Epithelial cell of prostate (primary cell): ENCODE results near the gene SPATA24.
"Not testable (repeated sequence)": the region's sequence is repeated elsewhere in the genome, so short reads cannot be mapped to it uniquely, and the experiment has no call there.

Experiments used
- DNase-seq: peaks from one replicate; pipeline ENCODE4 v3.0.0-alpha.2; 2011; ENCODE audit warnings: low read depth, low spot score
- H3K27ac ChIP-seq: fragments of 450-650 bp; 2 replicates; pipeline ENCODE4 v1.5.1; 2017; ENCODE audit warnings: mild to moderate bottlenecking

SPATA24 gene

GRCh38 chr5:139396691-139397090 lies 7.2 kb downstream of the SPATA24 start:
- DNase-seq: no peak
- no peak overlapping the region for H3K27ac ChIP-seq

- H3K27ac ChIP-seq: no peak overlapping the region
- no peak for DNase-seq
Measured at GRCh38 chr5:139395844-139396640, 7.8 kb downstream of the SPATA24 start.

GRCh38 chr5:139394654-139395566 lies 9.0 kb downstream of the SPATA24 start, which contains the start of gene PROB1:
TSS of gene PROB1 (minus strand) at chr5:139395104. CDS start at chr5:139395081, 23 bp downstream.
- DNase-seq: no peak
- no peak within 1 kb of the TSS for H3K27ac ChIP-seq

GRCh38 chr5:139394123-139394653 lies 9.7 kb downstream of the SPATA24 start:
- H3K27ac ChIP-seq: no peak overlapping the region
- no peak for DNase-seq

- H3K27ac ChIP-seq: no peak overlapping the region
- no peak for DNase-seq
Measured at GRCh38 chr5:139393497-139394122, 10.3 kb downstream of the SPATA24 start.

GRCh38 chr5:139392678-139393496 lies 11.0 kb downstream of the SPATA24 start:
- peak overlapping the region; percentile 85 for H3K27ac ChIP-seq
- DNase-seq: no peak

- no peak for DNase-seq
- peak overlapping the region; percentile 85 for H3K27ac ChIP-seq
Measured at GRCh38 chr5:139392324-139392677, 11.6 kb downstream of the SPATA24 start.

GRCh38 chr5:139391570-139392323 lies 12.1 kb downstream of the SPATA24 start:
- H3K27ac ChIP-seq: peak overlapping the region; percentile 85
- DNase-seq: peak; percentile 72

GRCh38 chr5:139390639-139391569 lies 13.0 kb downstream of the SPATA24 start:
- H3K27ac ChIP-seq: peak overlapping the region; percentile 85
- DNase-seq: no peak

- peak within 1 kb of the TSS; percentile 85 for H3K27ac ChIP-seq
- DNase-seq: no peak
Measured at GRCh38 chr5:139389701-139390638, 13.9 kb downstream of the SPATA24 start, which contains the start of gene MZB1. TSS of gene MZB1 (minus strand) at chr5:139389913. CDS start at chr5:139389856, 57 bp downstream.

- no peak for DNase-seq
- no peak overlapping the region for H3K27ac ChIP-seq
Measured at GRCh38 chr5:139388198-139388821, 15.6 kb downstream of the SPATA24 start.

GRCh38 chr5:139387611-139388197 lies 16.2 kb downstream of the SPATA24 start:
- no peak overlapping the region for H3K27ac ChIP-seq
- no peak for DNase-seq

GRCh38 chr5:139386956-139387355 lies 16.9 kb downstream of the SPATA24 start:
- not testable (repeated sequence) for DNase-seq, H3K27ac ChIP-seq

- no peak for DNase-seq
- H3K27ac ChIP-seq: peak overlapping the region; percentile 19
Measured at GRCh38 chr5:139386050-139386438, 17.8 kb downstream of the SPATA24 start.

- no peak for DNase-seq
- peak overlapping the region; percentile 19 for H3K27ac ChIP-seq
Measured at GRCh38 chr5:139385061-139386049, 18.5 kb downstream of the SPATA24 start.
